Loucy (cell line): Measurements from ENCODE around the gene CHST9.
A peak's percentile ranks its signal among the peaks of the same experiment; 100 is the strongest.

Source experiments
- H2AFZ ChIP-seq: fragments of 200-600 bp; sonication (generic); 2 replicates; pipeline ENCODE4 v1.6.0; 2016; ENCODE audit warnings: antibody characterized with exemption, mild to moderate bottlenecking, low read length, moderate library complexity
- H3F3A ChIP-seq: fragments of 200-600 bp; 2 replicates; pipeline ENCODE4 v1.6.0; 2016; ENCODE audit warnings: antibody characterized with exemption, low read depth, mild to moderate bottlenecking
- H3K27me3 ChIP-seq: fragments of 200-600 bp; sonication (generic); 2 replicates; pipeline ENCODE4 v1.6.1; 2014; ENCODE audit warnings: low read length, mild to moderate bottlenecking; ENCODE audit not compliant: insufficient read depth, poor library complexity, severe bottlenecking
- H3K36me3 ChIP-seq: fragments of 200-600 bp; sonication (generic); 2 replicates; pipeline ENCODE4 v1.6.1; 2016; ENCODE audit warnings: low read length; ENCODE audit not compliant: insufficient read depth
- H3K4me1 ChIP-seq: fragments of 200-600 bp; sonication (generic); 2 replicates; pipeline ENCODE4 v1.5.1; 2014; ENCODE audit warnings: low read length, mild to moderate bottlenecking; ENCODE audit not compliant: insufficient read depth, poor library complexity, severe bottlenecking
- H3K4me2 ChIP-seq: fragments of 200-600 bp; sonication (generic); 2 replicates; pipeline ENCODE4 v1.6.0; 2014; ENCODE audit warnings: antibody characterized with exemption, low read length, low read depth, mild to moderate bottlenecking; ENCODE audit not compliant: poor library complexity, severe bottlenecking
- H3K4me3 ChIP-seq: fragments of 200-600 bp; sonication (generic); 2 replicates; pipeline ENCODE4 v1.5.1; 2014; ENCODE audit warnings: low read length, mild to moderate bottlenecking, mixed read lengths; ENCODE audit not compliant: poor library complexity, severe bottlenecking
- H3K79me2 ChIP-seq: fragments of 200-600 bp; sonication (generic); 2 replicates; pipeline ENCODE4 v1.6.1; 2014; ENCODE audit warnings: low read length; ENCODE audit not compliant: insufficient read depth
- H3K9ac ChIP-seq: fragments of 200-600 bp; sonication (generic); 2 replicates; pipeline ENCODE4 v1.6.0; 2014; ENCODE audit warnings: mild to moderate bottlenecking, low read depth, low read length, moderate library complexity; ENCODE audit not compliant: poor library complexity, severe bottlenecking
- H3K9me2 ChIP-seq: fragments of 200-600 bp; sonication (generic); replicated peaks from 2 replicates; pipeline ENCODE4 v1.6.1; 2016; ENCODE audit warnings: low read depth, low read length, mixed read lengths
- H3K9me3 ChIP-seq: fragments of 200-600 bp; sonication (generic); 2 replicates; pipeline ENCODE4 v1.6.1; 2014; ENCODE audit warnings: mild to moderate bottlenecking, antibody characterized with exemption, low read length, low read depth; ENCODE audit not compliant: insufficient read depth
- H4K20me1 ChIP-seq: fragments of 200-600 bp; sonication (generic); 2 replicates; pipeline ENCODE4 v1.6.0; 2014; ENCODE audit warnings: antibody characterized with exemption, low read length, mild to moderate bottlenecking; ENCODE audit not compliant: insufficient read depth, poor library complexity, severe bottlenecking
- EZH2phosphoT487 ChIP-seq: fragments of 200-600 bp; IDR thresholded peaks from 2 replicates; pipeline ENCODE4 v1.6.1; 2018; ENCODE audit warnings: antibody characterized with exemption, mild to moderate bottlenecking, moderate library complexity, borderline replicate concordance
- TF ChIP-seq, protein P1 (sequence below): fragments of 200-600 bp; sonication (generic); conservative IDR thresholded peaks from 2 replicates; pipeline ENCODE4 v1.5.1; 2014; ENCODE audit warnings: mild to moderate bottlenecking, antibody characterized with exemption, low read length

CHST9 gene

GRCh38 chr18:27030421-27030820 is 154.7 kb downstream of the CHST9 start:
- Histone ChIP-seq H3F3A (no peaks in the 10 kb centered on the region), H4K20me1 (no peaks in the 10 kb centered on the region), H3K27me3 (no peaks in the 10 kb centered on the region), H2AFZ (no peak overlapping the region), H3K9ac (no peak overlapping the region), H3K9me3 (no peaks in the 10 kb centered on the region), H3K79me2 (no peaks in the 10 kb centered on the region), H3K4me3 (no peak overlapping the region), H3K4me1 (no peaks in the 10 kb centered on the region), H3K36me3 (no peaks in the 10 kb centered on the region), H3K4me2 (no peak overlapping the region), H3K9me2 (no peaks in the 10 kb centered on the region)
- TF ChIP-seq, protein P1, sequence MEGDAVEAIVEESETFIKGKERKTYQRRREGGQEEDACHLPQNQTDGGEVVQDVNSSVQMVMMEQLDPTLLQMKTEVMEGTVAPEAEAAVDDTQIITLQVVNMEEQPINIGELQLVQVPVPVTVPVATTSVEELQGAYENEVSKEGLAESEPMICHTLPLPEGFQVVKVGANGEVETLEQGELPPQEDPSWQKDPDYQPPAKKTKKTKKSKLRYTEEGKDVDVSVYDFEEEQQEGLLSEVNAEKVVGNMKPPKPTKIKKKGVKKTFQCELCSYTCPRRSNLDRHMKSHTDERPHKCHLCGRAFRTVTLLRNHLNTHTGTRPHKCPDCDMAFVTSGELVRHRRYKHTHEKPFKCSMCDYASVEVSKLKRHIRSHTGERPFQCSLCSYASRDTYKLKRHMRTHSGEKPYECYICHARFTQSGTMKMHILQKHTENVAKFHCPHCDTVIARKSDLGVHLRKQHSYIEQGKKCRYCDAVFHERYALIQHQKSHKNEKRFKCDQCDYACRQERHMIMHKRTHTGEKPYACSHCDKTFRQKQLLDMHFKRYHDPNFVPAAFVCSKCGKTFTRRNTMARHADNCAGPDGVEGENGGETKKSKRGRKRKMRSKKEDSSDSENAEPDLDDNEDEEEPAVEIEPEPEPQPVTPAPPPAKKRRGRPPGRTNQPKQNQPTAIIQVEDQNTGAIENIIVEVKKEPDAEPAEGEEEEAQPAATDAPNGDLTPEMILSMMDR = no peak
- TF ChIP-seq EZH2phosphoT487 = no peak

DNA sequence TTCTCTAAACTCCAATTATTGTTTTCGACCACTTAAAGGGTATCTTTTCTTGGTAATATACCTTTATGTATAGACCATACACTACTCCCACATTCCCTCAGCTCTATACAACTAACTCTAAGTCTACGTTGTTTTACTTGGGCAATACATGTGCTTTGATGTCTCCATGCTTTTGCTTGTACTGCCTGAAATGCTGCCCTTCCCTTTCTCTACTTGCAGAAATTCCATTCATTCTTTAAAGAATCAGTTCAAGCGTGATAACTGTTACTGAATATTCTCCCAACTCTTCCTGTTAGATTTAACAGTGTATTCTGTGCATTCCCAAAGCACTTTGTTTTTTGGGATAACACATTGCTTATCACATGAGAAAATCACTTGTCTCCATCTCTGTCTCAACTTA is 162.6 kb downstream of the CHST9 start:
- Histone ChIP-seq H4K20me1 (no peaks in the 10 kb centered on the region), H3K79me2 (no peaks in the 10 kb centered on the region), H3K4me3 (no peak overlapping the region), H3K36me3 (no peaks in the 10 kb centered on the region), H3K9ac (no peak overlapping the region), H3K4me1 (no peaks in the 10 kb centered on the region), H3K27me3 (no peaks in the 10 kb centered on the region), H2AFZ (no peak overlapping the region), H3K4me2 (no peak overlapping the region), H3K9me2 (no peaks in the 10 kb centered on the region), H3K9me3 (no peaks in the 10 kb centered on the region), H3F3A (no peaks in the 10 kb centered on the region)
- no peak for TF ChIP-seq EZH2phosphoT487
- TF ChIP-seq, protein P1 = no peak

- Histone ChIP-seq H3F3A (no peaks in the 10 kb centered on the region), H3K4me3 (no peak overlapping the region), H3K79me2 (no peaks in the 10 kb centered on the region), H3K4me2 (no peak overlapping the region), H2AFZ (no peak overlapping the region), H3K36me3 (no peaks in the 10 kb centered on the region), H3K4me1 (no peaks in the 10 kb centered on the region), H4K20me1 (no peaks in the 10 kb centered on the region), H3K9ac (no peak overlapping the region), H3K27me3 (no peaks in the 10 kb centered on the region), H3K9me3 (no peaks in the 10 kb centered on the region), H3K9me2 (no peaks in the 10 kb centered on the region)
- TF ChIP-seq, protein P1 = peak; percentile 78
- TF ChIP-seq EZH2phosphoT487 = no peak
These were observed 167.1 kb downstream of the CHST9 start for GRCh38 chr18:27017901-27018500.
